H9 (cell line): ENCODE results near the gene ODAD2. TPM values are rescaled to one million over a fixed set of nuclear protein-coding genes. Genes with fewer than 3 reads are reported as not detected.

ENCODE experiments used
- DNase-seq: peaks from one replicate; pipeline ENCODE4 v3.0.0-alpha.2; 2017
- H2AFZ ChIP-seq: one replicate; pipeline ENCODE4 v1.6.1; 2013; ENCODE audit warnings: mild to moderate bottlenecking, low read length, control low read depth, moderate library complexity
- H2AK5ac ChIP-seq: 2 replicates; pipeline ENCODE4 v1.6.1; 2013; ENCODE audit warnings: low read length, control low read depth, mixed read lengths; ENCODE audit not compliant: insufficient read length
- H2BK120ac ChIP-seq: one replicate; pipeline ENCODE4 v1.6.1; 2013; ENCODE audit warnings: low read depth, mild to moderate bottlenecking, low read length, control low read depth, inconsistent platforms; ENCODE audit not compliant: poor library complexity, severe bottlenecking
- H2BK12ac ChIP-seq: 2 replicates; pipeline ENCODE4 v1.6.1; 2013; ENCODE audit warnings: low read length, control low read depth, mixed read lengths, low read depth; ENCODE audit not compliant: insufficient read length
- H2BK15ac ChIP-seq: 2 replicates; pipeline ENCODE4 v1.6.1; 2013; ENCODE audit warnings: low read depth, low read length, control low read depth
- H2BK20ac ChIP-seq: one replicate; pipeline ENCODE4 v1.6.1; 2013; ENCODE audit warnings: low read depth, mild to moderate bottlenecking, low read length, control low read depth, inconsistent platforms; ENCODE audit not compliant: poor library complexity, severe bottlenecking
- H2BK5ac ChIP-seq: 2 replicates; pipeline ENCODE4 v1.6.1; 2013; ENCODE audit warnings: low read length, control low read depth, mixed read lengths; ENCODE audit not compliant: insufficient read length
- H3K14ac ChIP-seq: 2 replicates; pipeline ENCODE4 v1.6.1; 2013; ENCODE audit warnings: low read length, control low read depth; ENCODE audit not compliant: insufficient read depth
- H3K18ac ChIP-seq: 2 replicates; pipeline ENCODE4 v1.6.1; 2013; ENCODE audit warnings: low read depth, mild to moderate bottlenecking, mixed read lengths, low read length, control low read depth; ENCODE audit not compliant: insufficient read length
- H3K23ac ChIP-seq: 2 replicates; pipeline ENCODE4 v1.6.1; 2013; ENCODE audit warnings: low read length, control low read depth, mixed read lengths, low read depth; ENCODE audit not compliant: insufficient read length
- H3K23me2 ChIP-seq: 2 replicates; pipeline ENCODE4 v1.6.1; 2013; ENCODE audit warnings: low read depth, mild to moderate bottlenecking, mixed read lengths, low read length, control low read depth; ENCODE audit not compliant: insufficient read length, poor library complexity, severe bottlenecking
- H3K27ac ChIP-seq: 2 replicates; pipeline ENCODE4 v1.5.1; 2013; ENCODE audit warnings: low read length, control low read depth, mixed read lengths, low read depth; ENCODE audit not compliant: insufficient read length
- H3K27me3 ChIP-seq: 2 replicates; pipeline ENCODE4 v1.6.1; 2013; ENCODE audit warnings: low read length, control low read depth, inconsistent platforms; ENCODE audit not compliant: insufficient read depth
- H3K4ac ChIP-seq: 2 replicates; pipeline ENCODE4 v1.6.1; 2013; ENCODE audit warnings: low read depth, mild to moderate bottlenecking, control low read depth, inconsistent platforms, low read length, moderate library complexity
- H3K4me1 ChIP-seq: 2 replicates; pipeline ENCODE4 v1.6.1; 2013; ENCODE audit warnings: low read length, control low read depth, inconsistent platforms; ENCODE audit not compliant: insufficient read depth
- H3K4me2 ChIP-seq: 2 replicates; pipeline ENCODE4 v1.6.1; 2013; ENCODE audit warnings: low read length, control low read depth, mixed read lengths; ENCODE audit not compliant: insufficient read length, insufficient read depth
- H3K56ac ChIP-seq: 2 replicates; pipeline ENCODE4 v1.6.1; 2013; ENCODE audit warnings: low read depth, mild to moderate bottlenecking, mixed read lengths, low read length, control low read depth; ENCODE audit not compliant: insufficient read length
- H3K79me1 ChIP-seq: 2 replicates; pipeline ENCODE4 v1.6.1; 2013; ENCODE audit warnings: low read depth, mild to moderate bottlenecking, moderate library complexity, low read length, control low read depth, inconsistent platforms; ENCODE audit not compliant: insufficient read depth, poor library complexity, severe bottlenecking
- H3K79me2 ChIP-seq: 2 replicates; pipeline ENCODE4 v1.6.1; 2013; ENCODE audit warnings: low read length, control low read depth, inconsistent platforms; ENCODE audit not compliant: insufficient read depth
- H3K9ac ChIP-seq: 2 replicates; pipeline ENCODE4 v1.6.1; 2013; ENCODE audit warnings: low read length, control low read depth, mixed read lengths; ENCODE audit not compliant: insufficient read length; ENCODE audit errors: extremely low read depth
- H3K9me3 ChIP-seq: one replicate; pipeline ENCODE4 v1.6.1; 2013; ENCODE audit warnings: low read depth, low read length, inconsistent platforms; ENCODE audit not compliant: control insufficient read depth
- H3T11ph ChIP-seq: one replicate; pipeline ENCODE4 v1.6.1; 2013; ENCODE audit warnings: mild to moderate bottlenecking, low read length, control low read depth, inconsistent platforms
- H4K20me1 ChIP-seq: one replicate; pipeline ENCODE4 v1.6.1; 2013; ENCODE audit not compliant: control insufficient read depth, insufficient read length, insufficient read depth
- H4K5ac ChIP-seq: 2 replicates; pipeline ENCODE4 v1.6.1; 2013; ENCODE audit warnings: low read depth, mild to moderate bottlenecking, mixed read lengths, low read length, control low read depth; ENCODE audit not compliant: insufficient read length
- H4K8ac ChIP-seq: replicated peaks from 2 replicates; pipeline ENCODE4 v1.6.1; 2013; ENCODE audit warnings: low read length, control low read depth, mixed read lengths, low read depth; ENCODE audit not compliant: insufficient read length
- H4K91ac ChIP-seq: 2 replicates; pipeline ENCODE4 v1.6.1; 2013; ENCODE audit warnings: low read depth, mild to moderate bottlenecking, moderate library complexity, mixed read lengths, low read length, control low read depth; ENCODE audit not compliant: insufficient read length
- H3K27ac Mint-ChIP-seq, 3 experiments: 2 replicates in 2 of 3; 3 replicates in 1 of 3; pipeline ENCODE4 v1.8.0; 2020 to 2021; ENCODE audit warnings: mixed read lengths in 3 of 3, mild to moderate bottlenecking in 1 of 3, moderate library complexity in 1 of 3
- H3K27me3 Mint-ChIP-seq: 2 replicates; pipeline ENCODE4 v1.8.0; 2021; ENCODE audit warnings: low read depth, mild to moderate bottlenecking, moderate library complexity, mixed read lengths
- H3K36me3 Mint-ChIP-seq, 3 experiments: 2 replicates in 2 of 3; 3 replicates in 1 of 3; pipeline ENCODE4 v1.8.0; 2020 to 2021; ENCODE audit warnings: low read depth in 3 of 3, mixed read lengths in 3 of 3; ENCODE audit not compliant: insufficient read depth in 1 of 3
- H3K4me1 Mint-ChIP-seq, 2 experiments: 2 replicates each; pipeline ENCODE4 v1.8.0; 2020; ENCODE audit warnings: mixed read lengths in 2 of 2
- H3K4me3 Mint-ChIP-seq, 2 experiments: 2 replicates in 1 of 2; 3 replicates in 1 of 2; pipeline ENCODE4 v1.8.0; 2020 to 2021; ENCODE audit warnings: mild to moderate bottlenecking in 2 of 2, mixed read lengths in 2 of 2, moderate library complexity in 1 of 2
- H3K9me3 Mint-ChIP-seq, 2 experiments: 2 replicates in 1 of 2; 3 replicates in 1 of 2; pipeline ENCODE4 v1.8.0; 2020; ENCODE audit warnings: mild to moderate bottlenecking in 2 of 2, mixed read lengths in 2 of 2, moderate library complexity in 1 of 2
- WGBS: extraction: QIAGEN DNeasy Blood & Tissue Kit; methylation state at CpG from one replicate; pipeline ENCODE4 v1.1.7; 2013; ENCODE audit warnings: missing lambda C conversion rate, low lambda C conversion rate, mixed read lengths; ENCODE audit not compliant: insufficient read length; ENCODE audit errors: extremely low coverage; 5-methylcytosine and 5-hydroxymethylcytosine counted together
- total RNA-seq: library from RNA; stranded (reverse); gene quantifications from 2 replicates; pipeline ENCODE4 v1.2.1, GENCODE V29; 2021
- TF ChIP-seq, protein P1 (sequence below): fragments of 200-600 bp; sonication (generic); conservative IDR thresholded peaks from 3 replicates; pipeline ENCODE4 v1.8.0; 2021; ENCODE audit warnings: antibody characterized with exemption, mild to moderate bottlenecking

ODAD2 gene
- total RNA-seq, 1 experiment from 2014 or later, result 4.5 TPM

DNA sequence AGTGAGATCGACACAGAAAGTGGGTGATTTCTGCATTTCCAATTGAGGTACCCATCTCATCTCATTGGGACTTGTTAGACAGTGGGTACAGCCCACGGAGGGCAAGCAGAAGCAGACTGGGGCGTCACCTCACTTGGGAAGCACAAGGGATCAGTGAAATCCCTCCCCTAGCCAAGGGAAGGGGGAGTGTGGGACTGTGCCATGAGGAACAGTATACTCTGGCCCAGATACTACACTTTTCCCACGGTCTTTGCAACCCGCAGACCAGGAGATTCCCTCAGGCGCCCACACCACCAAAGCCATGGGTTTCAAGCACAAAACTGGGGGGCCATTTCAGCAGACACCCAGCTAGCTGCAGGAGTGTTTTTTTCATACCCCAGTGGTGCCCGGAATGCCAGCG is 99.8 kb downstream of the ODAD2 start:
- Mint-ChIP-seq H3K27ac (peak overlapping the region in 1 of 3 experiments; percentile 45; a peak in 1 of 7 replicates), H3K27me3 (peaks cover 1% of the 10 kb centered on the region; the same call in 1 of the 2 replicates), H3K4me3 (no peak overlapping the region), H3K9me3 (peaks cover 7 to 12% of the 10 kb centered on the region in 2 experiments; a peak in 4 of 5 replicates), H3K36me3 (peaks cover 8 to 24% (median 9%) of the 10 kb centered on the region in 3 experiments; a peak in 6 of 7 replicates), H3K4me1 (peaks cover 12% of the 10 kb centered on the region in 2 experiments)
- no peaks in the 10 kb centered on the region for H3K79me2 ChIP-seq
- H2AK5ac ChIP-seq, result no peak overlapping the region
- no peaks in the 10 kb centered on the region for H4K20me1 ChIP-seq
- H4K5ac ChIP-seq, result no peak overlapping the region
- no CpG with 5 or more reads among the region's 8 CpGs for WGBS
- H3K23me2 ChIP-seq, result no peaks in the 10 kb centered on the region
- no peak overlapping the region for H3K4me2 ChIP-seq
- H3K27ac ChIP-seq, result no peak overlapping the region
- H3K4me1 ChIP-seq, result no peaks in the 10 kb centered on the region; the same call in 1 of the 2 replicates
- H4K8ac ChIP-seq, result no peak overlapping the region
- H3K79me1 ChIP-seq, result no peaks in the 10 kb centered on the region
- H3K23ac ChIP-seq, result no peak overlapping the region
- H2AFZ ChIP-seq, result no peak overlapping the region
- H3K9ac ChIP-seq, result no peak overlapping the region
- no peaks in the 10 kb centered on the region for H3K27me3 ChIP-seq
- H2BK15ac ChIP-seq, result no peak overlapping the region
- DNase-seq, result no peak
- H3K56ac ChIP-seq, result no peak overlapping the region
- no peak overlapping the region for H2BK120ac ChIP-seq
- no peak overlapping the region for H4K91ac ChIP-seq
- H2BK5ac ChIP-seq, result no peak overlapping the region
- no peak overlapping the region for H3T11ph ChIP-seq
- H3K18ac ChIP-seq, result no peak overlapping the region
- TF ChIP-seq, protein P1, sequence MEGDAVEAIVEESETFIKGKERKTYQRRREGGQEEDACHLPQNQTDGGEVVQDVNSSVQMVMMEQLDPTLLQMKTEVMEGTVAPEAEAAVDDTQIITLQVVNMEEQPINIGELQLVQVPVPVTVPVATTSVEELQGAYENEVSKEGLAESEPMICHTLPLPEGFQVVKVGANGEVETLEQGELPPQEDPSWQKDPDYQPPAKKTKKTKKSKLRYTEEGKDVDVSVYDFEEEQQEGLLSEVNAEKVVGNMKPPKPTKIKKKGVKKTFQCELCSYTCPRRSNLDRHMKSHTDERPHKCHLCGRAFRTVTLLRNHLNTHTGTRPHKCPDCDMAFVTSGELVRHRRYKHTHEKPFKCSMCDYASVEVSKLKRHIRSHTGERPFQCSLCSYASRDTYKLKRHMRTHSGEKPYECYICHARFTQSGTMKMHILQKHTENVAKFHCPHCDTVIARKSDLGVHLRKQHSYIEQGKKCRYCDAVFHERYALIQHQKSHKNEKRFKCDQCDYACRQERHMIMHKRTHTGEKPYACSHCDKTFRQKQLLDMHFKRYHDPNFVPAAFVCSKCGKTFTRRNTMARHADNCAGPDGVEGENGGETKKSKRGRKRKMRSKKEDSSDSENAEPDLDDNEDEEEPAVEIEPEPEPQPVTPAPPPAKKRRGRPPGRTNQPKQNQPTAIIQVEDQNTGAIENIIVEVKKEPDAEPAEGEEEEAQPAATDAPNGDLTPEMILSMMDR, result no peak
- H2BK12ac ChIP-seq, result no peak overlapping the region
- H3K14ac ChIP-seq, result no peak overlapping the region
- no peak overlapping the region for H2BK20ac ChIP-seq
- H3K4ac ChIP-seq, result no peak overlapping the region
- no peaks in the 10 kb centered on the region for H3K9me3 ChIP-seq
